Astrocyte (in vitro differentiated cells and primary cell): Measurements from ENCODE around the gene INVS. TPM values are rescaled to one million over a fixed set of nuclear protein-coding genes. Genes with fewer than 3 reads are reported as not detected.
"Not testable (repeated sequence)": the region's sequence is repeated elsewhere in the genome, so short reads cannot be mapped to it uniquely, and the experiment has no call there.

Experiments
- DNase-seq: peaks from one replicate; pipeline ENCODE4 v3.0.0-alpha.2; 2010; ENCODE audit warnings: low read depth
- FAIRE-seq: peaks from 2 replicates; lab custom pipeline; 2011; peaks lifted over from hg19 to GRCh38; lab: Jason Lieb, UNC
- H2AFZ ChIP-seq: 2 replicates; pipeline ENCODE4 v1.6.0; 2012; ENCODE audit warnings: low read depth, low read length, inconsistent platforms
- H3K27ac ChIP-seq: 2 replicates; pipeline ENCODE4 v1.5.1; 2011; ENCODE audit warnings: low read depth, low read length, inconsistent platforms
- H3K27me3 ChIP-seq: 2 replicates; pipeline ENCODE4 v1.6.0; 2011; ENCODE audit warnings: low read length, inconsistent platforms; ENCODE audit not compliant: insufficient read depth
- H3K36me3 ChIP-seq: 2 replicates; pipeline ENCODE4 v1.5.1; 2011; ENCODE audit warnings: low read length, inconsistent platforms; ENCODE audit not compliant: insufficient read depth
- H3K4me1 ChIP-seq: 2 replicates; pipeline ENCODE4 v1.5.1; 2011; ENCODE audit warnings: low read length, inconsistent platforms; ENCODE audit not compliant: insufficient read depth
- H3K4me2 ChIP-seq: 2 replicates; pipeline ENCODE4 v1.6.0; 2012; ENCODE audit warnings: low read length, inconsistent platforms
- H3K4me3 ChIP-seq: 2 replicates; pipeline ENCODE4 v1.5.1; 2011; ENCODE audit warnings: low read depth, mild to moderate bottlenecking, low read length, inconsistent platforms; ENCODE audit not compliant: insufficient read depth
- H3K79me2 ChIP-seq: 2 replicates; pipeline ENCODE4 v1.6.0; 2012; ENCODE audit warnings: mild to moderate bottlenecking, low read length, inconsistent platforms; ENCODE audit not compliant: insufficient read depth
- H3K9ac ChIP-seq: 2 replicates; pipeline ENCODE4 v1.6.0; 2012; ENCODE audit warnings: mild to moderate bottlenecking, low read length, inconsistent platforms
- H3K9me3 ChIP-seq: 2 replicates; pipeline ENCODE4 v1.5.1; 2012; ENCODE audit warnings: low read depth, mild to moderate bottlenecking, low read length, inconsistent platforms; ENCODE audit not compliant: insufficient read depth
- H4K20me1 ChIP-seq: 2 replicates; pipeline ENCODE4 v1.6.0; 2012; ENCODE audit warnings: low read length, inconsistent platforms; ENCODE audit not compliant: insufficient read depth
- H3K27ac Mint-ChIP-seq: one replicate; pipeline ENCODE4 v1.8.0; 2021; ENCODE audit warnings: mild to moderate bottlenecking, mixed read lengths; ENCODE audit not compliant: unreplicated experiment
- H3K27me3 Mint-ChIP-seq: one replicate; pipeline ENCODE4 v1.8.0; 2021; ENCODE audit warnings: low read depth, mixed read lengths; ENCODE audit not compliant: unreplicated experiment
- H3K36me3 Mint-ChIP-seq: one replicate; pipeline ENCODE4 v1.8.0; 2021; ENCODE audit warnings: low read depth, mixed read lengths; ENCODE audit not compliant: unreplicated experiment
- H3K4me1 Mint-ChIP-seq: one replicate; pipeline ENCODE4 v1.8.0; 2021; ENCODE audit warnings: low read depth, mixed read lengths; ENCODE audit not compliant: unreplicated experiment
- H3K4me3 Mint-ChIP-seq: one replicate; pipeline ENCODE4 v1.8.0; 2021; ENCODE audit warnings: mild to moderate bottlenecking, moderate library complexity, mixed read lengths; ENCODE audit not compliant: unreplicated experiment
- H3K9me3 Mint-ChIP-seq: one replicate; pipeline ENCODE4 v1.8.0; 2021; ENCODE audit warnings: mild to moderate bottlenecking, mixed read lengths; ENCODE audit not compliant: unreplicated experiment
- EZH2 ChIP-seq: IDR thresholded peaks from 2 replicates; pipeline ENCODE4 v1.6.1; 2012; ENCODE audit warnings: mild to moderate bottlenecking, low read length, inconsistent platforms; ENCODE audit not compliant: insufficient read depth
- total RNA-seq: library from RNA; stranded (reverse); gene quantifications from 2 replicates; pipeline ENCODE4 v1.2.1, GENCODE V29; 2021
- TF ChIP-seq, protein P1 (sequence below): IDR thresholded peaks from 2 replicates; pipeline ENCODE4 v1.5.1; 2011; ENCODE audit warnings: low read depth, mild to moderate bottlenecking, inconsistent platforms, low read length, moderate library complexity; ENCODE audit not compliant: insufficient read depth

INVS gene
- total RNA-seq, 1 donor from 2014 or later = 17.5 TPM

DNA sequence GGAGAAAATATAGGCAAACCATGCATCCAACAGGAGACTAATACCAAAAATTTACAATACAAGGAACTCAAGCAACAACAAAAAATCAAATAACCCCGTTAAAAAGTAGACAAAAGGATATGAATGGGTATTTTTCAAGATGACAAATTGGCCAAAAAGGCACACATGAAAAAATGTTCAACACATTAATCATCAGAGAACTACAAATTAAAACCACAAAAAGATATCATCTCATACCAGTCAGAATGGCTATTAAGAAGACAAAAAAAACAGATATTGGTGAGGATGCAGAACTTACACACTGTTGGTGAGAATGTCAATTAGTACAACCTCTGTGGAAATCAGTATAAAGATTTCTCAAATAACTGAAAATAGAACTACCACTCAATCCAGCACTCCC, 218.7 kb downstream of the INVS start:
- peaks cover 14% of the 10 kb centered on the region for H4K20me1 ChIP-seq
- peak; percentile 56 for DNase-seq
- H3K4me3 ChIP-seq = no peak overlapping the region
- no peak overlapping the region for H3K27ac ChIP-seq
- FAIRE-seq = no peak
- no peak overlapping the region for H3K9ac ChIP-seq
- Mint-ChIP-seq H3K36me3 (peaks cover 27% of the 10 kb centered on the region), H3K4me3 (no peak overlapping the region), H3K9me3 (peaks cover 3% of the 10 kb centered on the region), H3K27me3 (no peaks in the 10 kb centered on the region), H3K27ac (no peak overlapping the region), H3K4me1 (peaks cover 6% of the 10 kb centered on the region)
- peaks cover 30% of the 10 kb centered on the region for H3K79me2 ChIP-seq
- H3K27me3 ChIP-seq = no peaks in the 10 kb centered on the region
- H2AFZ ChIP-seq = no peak overlapping the region
- H3K4me2 ChIP-seq = peak overlapping the region; percentile 59
- H3K4me1 ChIP-seq = peaks cover 9% of the 10 kb centered on the region
- TF ChIP-seq EZH2 = no peak
- TF ChIP-seq, protein P1, sequence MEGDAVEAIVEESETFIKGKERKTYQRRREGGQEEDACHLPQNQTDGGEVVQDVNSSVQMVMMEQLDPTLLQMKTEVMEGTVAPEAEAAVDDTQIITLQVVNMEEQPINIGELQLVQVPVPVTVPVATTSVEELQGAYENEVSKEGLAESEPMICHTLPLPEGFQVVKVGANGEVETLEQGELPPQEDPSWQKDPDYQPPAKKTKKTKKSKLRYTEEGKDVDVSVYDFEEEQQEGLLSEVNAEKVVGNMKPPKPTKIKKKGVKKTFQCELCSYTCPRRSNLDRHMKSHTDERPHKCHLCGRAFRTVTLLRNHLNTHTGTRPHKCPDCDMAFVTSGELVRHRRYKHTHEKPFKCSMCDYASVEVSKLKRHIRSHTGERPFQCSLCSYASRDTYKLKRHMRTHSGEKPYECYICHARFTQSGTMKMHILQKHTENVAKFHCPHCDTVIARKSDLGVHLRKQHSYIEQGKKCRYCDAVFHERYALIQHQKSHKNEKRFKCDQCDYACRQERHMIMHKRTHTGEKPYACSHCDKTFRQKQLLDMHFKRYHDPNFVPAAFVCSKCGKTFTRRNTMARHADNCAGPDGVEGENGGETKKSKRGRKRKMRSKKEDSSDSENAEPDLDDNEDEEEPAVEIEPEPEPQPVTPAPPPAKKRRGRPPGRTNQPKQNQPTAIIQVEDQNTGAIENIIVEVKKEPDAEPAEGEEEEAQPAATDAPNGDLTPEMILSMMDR = no peak
- H3K36me3 ChIP-seq = peaks cover 13% of the 10 kb centered on the region
- no peaks in the 10 kb centered on the region for H3K9me3 ChIP-seq

DNA sequence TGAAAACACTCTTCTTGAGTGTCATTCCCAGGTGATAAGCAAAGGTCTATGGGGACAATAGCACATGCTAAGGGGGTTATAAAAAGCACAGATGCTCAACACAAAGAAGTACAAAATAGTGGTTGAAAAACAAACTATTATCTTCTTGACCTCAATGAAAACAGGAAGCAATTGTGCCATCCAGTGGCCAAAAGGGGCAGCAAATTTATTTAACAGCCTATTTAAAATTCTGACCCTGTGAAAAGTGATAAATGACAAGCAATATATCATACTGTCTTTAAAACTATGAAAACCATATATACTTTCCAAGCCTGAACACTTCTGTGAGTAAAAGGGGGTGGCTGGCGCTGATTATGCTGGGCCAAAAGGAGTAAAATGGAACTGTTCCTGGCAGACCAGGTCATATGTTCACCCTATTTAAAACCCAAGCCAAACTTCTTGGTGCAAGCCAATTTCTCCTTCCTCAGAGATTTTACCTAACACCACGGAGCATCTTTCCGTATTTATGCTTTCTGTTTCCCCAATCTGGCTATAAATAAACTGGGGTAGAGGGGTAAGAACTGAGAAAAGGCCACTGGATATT, 224.0 kb downstream of the INVS start:
- peaks cover 1% of the 10 kb centered on the region for H3K4me1 Mint-ChIP-seq
- H3K27ac ChIP-seq = no peak overlapping the region
- H3K9me3 ChIP-seq = no peaks in the 10 kb centered on the region
- H3K27me3 ChIP-seq = no peaks in the 10 kb centered on the region
- H3K4me3 ChIP-seq = no peak overlapping the region
- H4K20me1 ChIP-seq = peaks cover 10% of the 10 kb centered on the region
- H3K79me2 ChIP-seq = peaks cover 3% of the 10 kb centered on the region
- no peak overlapping the region for H3K9ac ChIP-seq
- H3K4me3 Mint-ChIP-seq = no peak overlapping the region
- TF ChIP-seq, protein P1 = peak; percentile 87
- no peak for TF ChIP-seq EZH2
- no peaks in the 10 kb centered on the region for H3K27me3 Mint-ChIP-seq
- H3K4me1 ChIP-seq = no peaks in the 10 kb centered on the region
- H2AFZ ChIP-seq = no peak overlapping the region
- H3K36me3 Mint-ChIP-seq = peaks cover 4% of the 10 kb centered on the region
- H3K36me3 ChIP-seq = peaks cover 16% of the 10 kb centered on the region
- no peak overlapping the region for H3K27ac Mint-ChIP-seq
- no peak overlapping the region for H3K4me2 ChIP-seq
- DNase-seq = peak; percentile 23
- H3K9me3 Mint-ChIP-seq = no peaks in the 10 kb centered on the region
- FAIRE-seq = peak; percentile 56

DNA sequence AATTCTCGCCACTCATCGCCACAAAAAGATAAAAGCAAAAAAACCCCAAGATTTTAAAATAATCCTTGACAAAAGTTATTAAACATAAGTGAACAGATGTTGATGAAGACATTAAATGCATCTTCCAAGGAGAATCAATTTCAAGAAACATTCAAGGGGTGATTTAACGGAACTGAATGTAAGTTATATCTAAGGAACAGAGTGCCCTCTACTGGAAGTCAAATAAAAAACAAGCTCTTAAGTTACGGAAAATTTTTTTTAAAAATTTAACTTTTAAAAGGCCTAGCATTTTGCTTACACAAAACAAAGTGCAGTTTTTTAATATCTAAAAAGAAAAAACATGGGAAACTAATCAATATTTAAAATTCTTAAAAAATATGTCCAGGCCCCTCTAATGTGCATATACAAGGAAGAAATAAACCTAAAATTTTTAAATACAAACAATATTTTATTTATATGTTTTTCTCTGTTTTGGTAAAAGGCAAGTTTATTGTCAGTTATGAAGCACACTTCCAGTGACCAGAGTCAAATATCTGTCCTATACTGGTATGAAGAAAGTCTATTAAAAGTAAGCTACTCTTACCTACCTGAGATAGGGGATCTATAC, 225.7 kb downstream of the INVS start:
- DNase-seq = peak; percentile 46
- TF ChIP-seq EZH2 = no peak
- TF ChIP-seq, protein P1 = peak; percentile 41
- H3K9ac ChIP-seq = no peak overlapping the region
- peaks cover 1% of the 10 kb centered on the region for H3K4me1 Mint-ChIP-seq
- peaks cover 3% of the 10 kb centered on the region for H3K79me2 ChIP-seq
- no peak overlapping the region for H3K4me2 ChIP-seq
- no peaks in the 10 kb centered on the region for H3K9me3 Mint-ChIP-seq
- peaks cover 18% of the 10 kb centered on the region for H3K36me3 ChIP-seq
- H3K9me3 ChIP-seq = no peaks in the 10 kb centered on the region
- H3K27me3 Mint-ChIP-seq = no peaks in the 10 kb centered on the region
- no peaks in the 10 kb centered on the region for H3K36me3 Mint-ChIP-seq
- no peaks in the 10 kb centered on the region for H3K27me3 ChIP-seq
- H3K4me1 ChIP-seq = no peaks in the 10 kb centered on the region
- no peak for FAIRE-seq
- no peak overlapping the region for H3K27ac Mint-ChIP-seq
- H3K27ac ChIP-seq = no peak overlapping the region
- H4K20me1 ChIP-seq = peaks cover 10% of the 10 kb centered on the region
- H3K4me3 Mint-ChIP-seq = no peak overlapping the region
- H2AFZ ChIP-seq = no peak overlapping the region
- H3K4me3 ChIP-seq = no peak overlapping the region

DNA sequence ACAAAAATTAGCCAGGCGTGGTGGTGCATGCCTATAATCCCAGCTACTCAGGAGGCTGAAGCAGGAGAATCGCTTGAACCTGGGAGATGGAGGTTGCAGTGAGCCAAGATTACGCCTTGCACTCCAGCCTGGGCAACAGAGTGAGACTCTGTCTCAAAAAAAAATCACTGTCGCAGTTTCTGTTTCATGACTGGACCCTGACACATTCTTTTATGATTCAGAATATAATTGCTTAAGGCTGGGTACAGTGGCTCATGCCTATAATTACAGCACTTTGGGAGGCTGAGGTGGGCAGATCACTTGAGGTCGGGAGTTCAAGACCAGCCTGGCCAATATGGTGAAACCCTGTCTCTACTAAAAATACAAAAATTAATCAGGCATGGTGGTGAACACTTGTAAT, 239.7 kb downstream of the INVS start:
- H3K27ac Mint-ChIP-seq, H3K27me3 Mint-ChIP-seq, H3K4me3 Mint-ChIP-seq, H3K4me3 ChIP-seq, H3K27ac ChIP-seq, DNase-seq, H2AFZ ChIP-seq, H3K9me3 Mint-ChIP-seq, H3K27me3 ChIP-seq, H3K36me3 ChIP-seq, H3K36me3 Mint-ChIP-seq, H3K9ac ChIP-seq, FAIRE-seq, H3K4me1 ChIP-seq, H3K4me2 ChIP-seq, H3K4me1 Mint-ChIP-seq, H3K9me3 ChIP-seq: not testable (repeated sequence)
- peaks cover 58% of the 10 kb centered on the region for H3K79me2 ChIP-seq
- H4K20me1 ChIP-seq = peaks cover 30% of the 10 kb centered on the region
